B cell (primary cell): Measurements from ENCODE around the gene EXOC3L1. TPM values are rescaled to one million over a fixed set of nuclear protein-coding genes. Genes with fewer than 3 reads are reported as not detected.
A peak's percentile ranks its signal among the peaks of the same experiment; 100 is the strongest.

Experiments used
- ATAC-seq: fragments of 200-7000 bp; cut with Tn5 transposase; one replicate; pipeline ENCODE4 v1.10.0; 2021; ENCODE audit warnings: low read depth, mild to moderate bottlenecking, moderate number of reproducible peaks, moderate library complexity
- CTCF ChIA-PET: fragments of 350-600 bp; sonication (Branson Sonifier 250); formaldehyde crosslinking; loops from one replicate; lab custom pipeline; 2021; ENCODE audit warnings: antibody characterized with exemption, inconsistent platforms; lab: Charles Lee
- POLR2A ChIA-PET: fragments of 350-600 bp; sonication (Branson Sonifier 250); formaldehyde crosslinking; loops from one replicate; lab custom pipeline; 2021; ENCODE audit warnings: antibody characterized with exemption; lab: Charles Lee
- DNase-seq: peaks from one replicate; pipeline ENCODE4 v3.0.0; 2013
- H2AFZ ChIP-seq: 2 replicates; pipeline ENCODE4 v1.6.1; 2012; ENCODE audit warnings: mild to moderate bottlenecking, low read depth, low read length; ENCODE audit not compliant: insufficient read depth, poor library complexity, severe bottlenecking
- H3K27ac ChIP-seq, 2 donors: 1 replicate in 1 of 2; 2 replicates in 1 of 2; pipeline ENCODE4 v1.5.1; 2012 to 2013; ENCODE audit warnings: low read length in 2 of 2, mild to moderate bottlenecking in 2 of 2, moderate library complexity in 1 of 2
- H3K27me3 ChIP-seq, 4 experiments: fragments of 200-600 bp in 1 of 4; sonication (generic) in 1 of 4; replicated peaks in 1 of 4; 1 replicate in 2 of 4; 2 replicates in 2 of 4; pipeline versions ENCODE4 v1.6.1 to v1.7.0; 2013 to 2016; ENCODE audit warnings: low read length in 3 of 4, mild to moderate bottlenecking in 2 of 4, mixed read lengths in 1 of 4, moderate library complexity in 1 of 4; ENCODE audit not compliant: insufficient read depth in 4 of 4, control insufficient read depth in 3 of 4; ENCODE audit errors: control extremely low read depth in 1 of 4
- H3K36me3 ChIP-seq, 2 experiments: replicated peaks in 1 of 2; 1 replicate in 1 of 2; 2 replicates in 1 of 2; pipeline versions ENCODE4 v1.6.1 to v1.7.1; 2013; ENCODE audit warnings: low read length in 1 of 2; ENCODE audit not compliant: insufficient read depth in 2 of 2, control insufficient read depth in 1 of 2; ENCODE audit errors: control extremely low read depth in 1 of 2, extremely low read depth in 1 of 2
- H3K4me1 ChIP-seq, 2 donors: fragments of 200-600 bp in 1 of 2; sonication (generic) in 1 of 2; 1 replicate in 1 of 2; 2 replicates in 1 of 2; pipeline versions ENCODE4 v1.5.1 to v1.6.1; 2013 to 2017; ENCODE audit warnings: low read length in 2 of 2; ENCODE audit not compliant: control insufficient read depth in 2 of 2, insufficient read depth in 2 of 2
- H3K4me2 ChIP-seq: replicated peaks from 2 replicates; pipeline ENCODE3; 2012; ENCODE audit warnings: mild to moderate bottlenecking, low read depth, low read length; ENCODE audit not compliant: poor library complexity, severe bottlenecking
- H3K4me3 ChIP-seq, 5 experiments: fragments of 200-600 bp in 1 of 5; sonication (generic) in 1 of 5; 1 replicate in 3 of 5; 2 replicates in 2 of 5; pipeline versions ENCODE4 v1.5.1 to v1.7.0; 2011 to 2016; ENCODE audit warnings: low read length in 4 of 5, mild to moderate bottlenecking in 4 of 5, low read depth in 2 of 5, control low read depth in 1 of 5, moderate library complexity in 1 of 5; ENCODE audit not compliant: insufficient read depth in 1 of 5; ENCODE audit errors: control extremely low read depth in 1 of 5, extremely low read depth in 1 of 5
- H3K79me2 ChIP-seq: fragments of 200-600 bp; sonication (generic); one replicate; pipeline ENCODE4 v1.6.0; 2016; ENCODE audit warnings: low read length; ENCODE audit not compliant: control insufficient read depth, insufficient read depth
- H3K9ac ChIP-seq: fragments of 200-600 bp; sonication (generic); 2 replicates; pipeline ENCODE4 v1.6.1; 2017; ENCODE audit warnings: mild to moderate bottlenecking, low read length, moderate library complexity
- H3K9me3 ChIP-seq, 3 donors: one replicate each; pipeline versions ENCODE4 v1.6.1 to v1.7.1; 2013; ENCODE audit warnings: low read length in 2 of 3; ENCODE audit not compliant: control insufficient read depth in 2 of 3, insufficient read depth in 1 of 3; ENCODE audit errors: control extremely low read depth in 1 of 3
- H4K20me1 ChIP-seq: 2 replicates; pipeline ENCODE4 v1.6.0; 2012; ENCODE audit warnings: mild to moderate bottlenecking, low read length; ENCODE audit not compliant: insufficient read depth, control insufficient read depth, poor library complexity, severe bottlenecking
- H3K27ac Mint-ChIP-seq: one replicate; pipeline ENCODE4 v1.8.0; 2021; ENCODE audit warnings: mixed read lengths
- H3K27me3 Mint-ChIP-seq: one replicate; pipeline ENCODE4 v1.8.0; 2021; ENCODE audit warnings: mixed read lengths
- H3K4me1 Mint-ChIP-seq: one replicate; pipeline ENCODE4 v1.8.0; 2021; ENCODE audit warnings: mixed read lengths
- H3K4me3 Mint-ChIP-seq: one replicate; pipeline ENCODE4 v1.8.0; 2021; ENCODE audit warnings: mixed read lengths
- H3K9me3 Mint-ChIP-seq: one replicate; pipeline ENCODE4 v1.8.0; 2022; ENCODE audit warnings: mixed read lengths; ENCODE audit not compliant: insufficient read depth
- EZH2 ChIP-seq: IDR thresholded peaks from 2 replicates; pipeline ENCODE4 v1.6.1; 2012; ENCODE audit warnings: borderline replicate concordance, low read depth, mild to moderate bottlenecking, moderate library complexity, low read length; ENCODE audit not compliant: insufficient read depth, poor library complexity, severe bottlenecking
- WGBS: methylation state at CpG from one replicate; pipeline ENCODE4 v1.1.5; 2013; ENCODE audit warnings: missing lambda C conversion rate; ENCODE audit not compliant: insufficient coverage; 5-methylcytosine and 5-hydroxymethylcytosine counted together
- intact Hi-C: fragments of 100-400 bp; cut with micrococcal nuclease; formaldehyde crosslinking; loops from one replicate; pipeline ENCODE4 v1.10.0; 2022
- polyA plus RNA-seq: library from polyadenylated mRNA; depleted of rRNA; stranded (reverse); fragments of >200 nt; gene quantifications from 2 replicates; pipeline ENCODE4 v1.2.3, GENCODE V29; 2012
- total RNA-seq, 2 donors: library from RNA; stranded (reverse); fragments of 120-200 nt in 1 of 2; gene quantifications; 1 replicate in 1 of 2; 2 replicates in 1 of 2; pipeline versions ENCODE4 v1.2.3 to v1.2.4, GENCODE V29; 2013 to 2022
- TF ChIP-seq, protein P1 (sequence below): fragments of 200-600 bp; IDR thresholded peaks from one replicate; pipeline ENCODE4 v1.8.0; 2022; ENCODE audit warnings: antibody characterized with exemption, mild to moderate bottlenecking

The EXOC3L1 gene
- total and polyA plus RNA-seq, 2 donors (not counting 1 experiment from before 2014, with no cell fraction given): not detected

DNA sequence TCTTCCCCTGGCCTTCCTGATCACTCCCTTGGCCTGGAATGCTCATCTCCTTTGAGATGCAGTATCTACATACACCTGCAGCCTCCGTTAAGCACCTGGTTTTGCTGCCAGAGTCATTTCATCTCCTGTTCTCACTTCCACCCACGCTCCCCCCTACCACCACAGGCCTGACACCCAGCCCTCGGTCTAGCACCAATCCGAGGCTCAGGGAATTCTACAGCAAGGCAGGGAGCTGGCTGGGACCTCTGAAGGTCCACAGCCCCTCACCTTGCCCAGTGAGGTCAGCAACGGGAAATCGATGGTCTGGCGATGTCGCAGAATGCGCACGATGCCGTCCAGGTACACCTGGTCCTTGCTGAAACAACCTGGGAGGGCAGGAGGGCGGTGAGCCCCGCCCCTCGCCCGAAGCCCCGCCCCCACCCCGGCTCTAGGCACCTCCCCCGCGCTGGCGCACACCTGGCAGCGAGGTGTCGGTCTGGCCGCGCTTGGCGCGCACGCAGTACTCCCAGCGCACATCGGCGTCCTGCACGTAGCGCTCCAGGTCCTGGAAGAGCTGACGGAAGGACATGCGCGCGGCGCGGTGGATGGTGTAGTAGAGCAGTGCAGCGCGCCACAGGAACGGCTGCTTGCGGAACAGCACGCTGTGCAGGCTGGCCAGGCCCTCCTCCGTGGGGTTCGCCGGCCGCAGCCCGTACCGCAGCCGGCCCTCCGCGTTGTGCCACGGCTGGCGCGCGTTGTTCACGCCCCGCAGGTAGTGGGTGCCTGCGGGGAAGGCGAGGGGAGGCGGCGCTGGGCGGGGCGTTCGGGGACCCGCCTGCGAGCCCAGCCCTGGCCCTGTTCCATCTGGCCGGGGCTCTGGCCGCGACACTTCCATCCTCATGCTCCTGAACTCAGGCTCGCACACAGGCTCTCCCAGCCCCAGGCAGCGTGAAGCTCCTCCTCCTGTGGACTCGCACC, 11.9 kb downstream of the EXOC3L1 start:
- Histone ChIP-seq H2AFZ (peak overlapping the region; percentile 72), H3K9me3 (peaks cover 0 to 10% (median 0%) of the 10 kb centered on the region in 3 donors), H3K27me3 (peaks cover 0 to 61% (median 26%) of the 10 kb centered on the region in 4 experiments), H3K36me3 (no peaks in the 10 kb centered on the region), H3K4me1 (peaks cover 31% of the 10 kb centered on the region in 2 donors), H3K4me2 (peak overlapping the region; percentile 86), H3K9ac (peak overlapping the region; percentile 60), H3K79me2 (no peaks in the 10 kb centered on the region), H3K27ac (no peak overlapping the region), H3K4me3 (peak overlapping the region in 3 of 5 experiments; percentile 36 to 51 (median 49)), H4K20me1 (peaks cover 4% of the 10 kb centered on the region)
- Mint-ChIP-seq H3K9me3 (no peaks in the 10 kb centered on the region), H3K4me3 (peak overlapping the region; percentile 80), H3K4me1 (peaks cover 23% of the 10 kb centered on the region), H3K27ac (no peak overlapping the region), H3K27me3 (peaks cover 36% of the 10 kb centered on the region)
- ChIA-PET POLR2A (interaction anchor here (0.6 to 0.7 kb wide), 2 partner anchors 82 to 199 kb away, joined by 3 to 8 read pairs; no protein-coding TSS in a partner anchor), CTCF (interaction anchor here (1.0 to 3.6 kb wide), 3 partner anchors 7 to 23 kb away, joined by 4 to 15 read pairs (median 6); no protein-coding TSS in a partner anchor)
- DNase-seq (peak; percentile 68), ATAC-seq (peak; percentile 53)
- intact Hi-C loops: no loop called here
- TF ChIP-seq, protein P1, sequence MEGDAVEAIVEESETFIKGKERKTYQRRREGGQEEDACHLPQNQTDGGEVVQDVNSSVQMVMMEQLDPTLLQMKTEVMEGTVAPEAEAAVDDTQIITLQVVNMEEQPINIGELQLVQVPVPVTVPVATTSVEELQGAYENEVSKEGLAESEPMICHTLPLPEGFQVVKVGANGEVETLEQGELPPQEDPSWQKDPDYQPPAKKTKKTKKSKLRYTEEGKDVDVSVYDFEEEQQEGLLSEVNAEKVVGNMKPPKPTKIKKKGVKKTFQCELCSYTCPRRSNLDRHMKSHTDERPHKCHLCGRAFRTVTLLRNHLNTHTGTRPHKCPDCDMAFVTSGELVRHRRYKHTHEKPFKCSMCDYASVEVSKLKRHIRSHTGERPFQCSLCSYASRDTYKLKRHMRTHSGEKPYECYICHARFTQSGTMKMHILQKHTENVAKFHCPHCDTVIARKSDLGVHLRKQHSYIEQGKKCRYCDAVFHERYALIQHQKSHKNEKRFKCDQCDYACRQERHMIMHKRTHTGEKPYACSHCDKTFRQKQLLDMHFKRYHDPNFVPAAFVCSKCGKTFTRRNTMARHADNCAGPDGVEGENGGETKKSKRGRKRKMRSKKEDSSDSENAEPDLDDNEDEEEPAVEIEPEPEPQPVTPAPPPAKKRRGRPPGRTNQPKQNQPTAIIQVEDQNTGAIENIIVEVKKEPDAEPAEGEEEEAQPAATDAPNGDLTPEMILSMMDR: no peak
- TF ChIP-seq EZH2: no peak
- WGBS: 6% methylated on average over 73 of the region's 73 CpGs
